H1 (cell line): ENCODE results near the gene CDH12. TPM values are rescaled to one million over a fixed set of nuclear protein-coding genes. Genes with fewer than 3 reads are reported as not detected.

Experiments used
- CTCF ChIA-PET: fragments of 300-600 bp; sonication (Branson Sonifier 250); formaldehyde crosslinking; loops from one replicate; lab custom pipeline; 2021; ENCODE audit not compliant: partially characterized antibody; lab: Charles Lee
- POLR2A ChIA-PET: fragments of 300-600 bp; sonication (Branson Sonifier 250); formaldehyde crosslinking; loops from one replicate; lab custom pipeline; 2021; ENCODE audit warnings: inconsistent platforms; ENCODE audit not compliant: partially characterized antibody; lab: Charles Lee
- DNase-seq, 2 experiments: peaks; one replicate each; pipeline versions ENCODE4 v3.0.0 to v3.0.0-alpha.2; 2010 to 2022; ENCODE audit warnings: low spot score in 2 of 2, low read depth in 1 of 2, mixed read lengths in 1 of 2
- FAIRE-seq: peaks from 2 replicates; lab custom pipeline; 2011; peaks lifted over from hg19 to GRCh38; lab: Jason Lieb, UNC
- H2AFZ ChIP-seq: 2 replicates; pipeline ENCODE4 v1.8.1; 2012; ENCODE audit warnings: low read length, inconsistent platforms
- H2AK5ac ChIP-seq: 2 replicates; pipeline ENCODE4 v1.6.1; 2013; ENCODE audit warnings: low read depth, low read length
- H2BK120ac ChIP-seq: replicated peaks from 2 replicates; pipeline ENCODE3; 2013; ENCODE audit warnings: low read depth, low read length, inconsistent platforms
- H2BK12ac ChIP-seq: 2 replicates; pipeline ENCODE4 v1.6.1; 2013; ENCODE audit warnings: low read depth, low read length
- H2BK15ac ChIP-seq: 2 replicates; pipeline ENCODE4 v1.6.1; 2013; ENCODE audit warnings: low read length
- H2BK20ac ChIP-seq: 2 replicates; pipeline ENCODE4 v1.6.1; 2013; ENCODE audit warnings: low read length
- H2BK5ac ChIP-seq: 2 replicates; pipeline ENCODE4 v1.6.1; 2013; ENCODE audit warnings: low read depth, low read length
- H3K14ac ChIP-seq: 2 replicates; pipeline ENCODE4 v1.6.1; 2013; ENCODE audit warnings: inconsistent platforms; ENCODE audit not compliant: insufficient read length
- H3K18ac ChIP-seq: 2 replicates; pipeline ENCODE4 v1.6.1; 2013; ENCODE audit warnings: low read length; ENCODE audit errors: extremely low read depth
- H3K23ac ChIP-seq: 2 replicates; pipeline ENCODE4 v1.6.1; 2013; ENCODE audit warnings: inconsistent platforms; ENCODE audit not compliant: insufficient read length
- H3K23me2 ChIP-seq: 2 replicates; pipeline ENCODE4 v1.6.1; 2013; ENCODE audit warnings: low read depth, low read length
- H3K27ac ChIP-seq: 2 replicates; pipeline ENCODE4 v1.6.1; 2011; ENCODE audit warnings: low read depth, low read length, inconsistent platforms
- H3K27me3 ChIP-seq, 4 experiments: replicated peaks in 1 of 4; 1 replicate in 1 of 4; 2 replicates in 3 of 4; pipeline versions ENCODE4 v1.6.1 to v1.8.1; 2011 to 2013; ENCODE audit warnings: low read length in 3 of 4, mild to moderate bottlenecking in 3 of 4, inconsistent platforms in 2 of 4, mixed read lengths in 2 of 4, moderate library complexity in 1 of 4; ENCODE audit not compliant: control insufficient read depth in 3 of 4, insufficient read depth in 3 of 4; ENCODE audit errors: extremely low read depth in 1 of 4
- H3K36me3 ChIP-seq, 4 experiments: 2 replicates each; pipeline versions ENCODE4 v1.6.1 to v1.8.1; 2011 to 2013; ENCODE audit warnings: mild to moderate bottlenecking in 4 of 4, low read length in 3 of 4, moderate library complexity in 2 of 4, control low read depth in 1 of 4, inconsistent platforms in 1 of 4; ENCODE audit not compliant: insufficient read depth in 4 of 4, control insufficient read depth in 2 of 4
- H3K4ac ChIP-seq: replicated peaks from 2 replicates; pipeline ENCODE3; 2013; ENCODE audit warnings: low read length, low read depth, mixed read lengths, inconsistent platforms; ENCODE audit not compliant: insufficient read length
- H3K4me1 ChIP-seq, 4 experiments: replicated peaks in 1 of 4; 1 replicate in 1 of 4; 2 replicates in 3 of 4; pipeline versions ENCODE4 v1.6.1 to v1.8.1; 2011 to 2013; ENCODE audit warnings: low read length in 3 of 4, inconsistent platforms in 2 of 4, mixed read lengths in 1 of 4; ENCODE audit not compliant: insufficient read depth in 4 of 4, control insufficient read depth in 3 of 4
- H3K4me2 ChIP-seq, 2 experiments: 2 replicates each; pipeline versions ENCODE4 v1.6.1 to v1.8.1; 2011 to 2013; ENCODE audit warnings: low read depth in 2 of 2, low read length in 2 of 2, control low read depth in 1 of 2, inconsistent platforms in 1 of 2, mild to moderate bottlenecking in 1 of 2; ENCODE audit not compliant: insufficient read depth in 1 of 2
- H3K4me3 ChIP-seq, 4 experiments: fragments of 200-600, 300-600 bp in 1 of 4; sonication (generic), shearing (Covaris generic), sonication (Bioruptor Twin) in 1 of 4; 2 replicates each; pipeline versions ENCODE4 v1.5.1 to v1.8.1; 2011 to 2016; ENCODE audit warnings: low read length in 4 of 4, low read depth in 3 of 4, control low read depth in 2 of 4, inconsistent platforms in 2 of 4, mild to moderate bottlenecking in 2 of 4, mixed read lengths in 1 of 4, moderate library complexity in 1 of 4; ENCODE audit not compliant: insufficient read depth in 2 of 4; ENCODE audit errors: extremely low read depth in 1 of 4
- H3K56ac ChIP-seq: replicated peaks from 2 replicates; pipeline ENCODE3; 2013; ENCODE audit warnings: low read depth, mild to moderate bottlenecking, mixed read lengths, low read length, inconsistent platforms; ENCODE audit not compliant: insufficient read length
- H3K79me1 ChIP-seq: 2 replicates; pipeline ENCODE4 v1.6.1; 2013; ENCODE audit warnings: low read depth, low read length, control low read depth
- H3K79me2 ChIP-seq, 2 experiments: 2 replicates each; pipeline versions ENCODE4 v1.6.1 to v1.8.1; 2012 to 2013; ENCODE audit warnings: low read length in 2 of 2, mild to moderate bottlenecking in 2 of 2, inconsistent platforms in 1 of 2; ENCODE audit not compliant: insufficient read depth in 2 of 2, control insufficient read depth in 1 of 2
- H3K9ac ChIP-seq, 4 experiments: replicated peaks in 1 of 4; 1 replicate in 1 of 4; 2 replicates in 3 of 4; pipeline versions ENCODE4 v1.6.1 to v1.8.1; 2011 to 2013; ENCODE audit warnings: low read depth in 3 of 4, low read length in 3 of 4, control low read depth in 2 of 4, mild to moderate bottlenecking in 2 of 4, moderate library complexity in 2 of 4, inconsistent platforms in 1 of 4; ENCODE audit errors: extremely low read depth in 1 of 4
- H3K9me3 ChIP-seq, 2 experiments: 2 replicates each; pipeline versions ENCODE4 v1.6.1 to v1.8.1; 2012 to 2013; ENCODE audit warnings: mild to moderate bottlenecking in 2 of 2, moderate library complexity in 2 of 2, control low read depth in 1 of 2, inconsistent platforms in 1 of 2, low read depth in 1 of 2, low read length in 1 of 2, mixed read lengths in 1 of 2; ENCODE audit not compliant: insufficient read depth in 2 of 2
- H4K20me1 ChIP-seq, 2 experiments: replicated peaks in 1 of 2; 2 replicates each; pipeline versions ENCODE3 to v1.8.1; 2011 to 2013; ENCODE audit warnings: inconsistent platforms in 2 of 2, low read length in 2 of 2, mild to moderate bottlenecking in 1 of 2; ENCODE audit not compliant: insufficient read depth in 2 of 2, control insufficient read depth in 1 of 2
- H4K5ac ChIP-seq: 2 replicates; pipeline ENCODE4 v1.6.1; 2013; ENCODE audit warnings: low read length, low read depth, mixed read lengths, inconsistent platforms; ENCODE audit not compliant: insufficient read length
- H4K8ac ChIP-seq: 2 replicates; pipeline ENCODE4 v1.8.0; 2013; ENCODE audit warnings: mild to moderate bottlenecking, moderate library complexity, low read length, inconsistent platforms; ENCODE audit not compliant: insufficient read depth; ENCODE audit errors: extremely low read depth
- H4K91ac ChIP-seq: replicated peaks from 2 replicates; pipeline ENCODE3; 2013; ENCODE audit warnings: low read length, mixed read lengths, inconsistent platforms; ENCODE audit not compliant: insufficient read length
- CHD1 ChIP-seq: IDR thresholded peaks from 2 replicates; pipeline ENCODE4 v1.6.1; 2012; ENCODE audit warnings: low read depth, low read length, improper control_type of control experiment
- CTCF ChIP-seq, 3 experiments: IDR thresholded peaks; 1 replicate in 2 of 3; 2 replicates in 1 of 3; pipeline versions ENCODE4 v1.5.1 to v1.6.1; 2011; ENCODE audit warnings: low read length in 3 of 3, mild to moderate bottlenecking in 3 of 3, inconsistent platforms in 2 of 3, low read depth in 1 of 3, moderate library complexity in 1 of 3; ENCODE audit not compliant: insufficient read depth in 1 of 3; ENCODE audit errors: control extremely low read depth in 1 of 3
- EGR1 ChIP-seq: IDR thresholded peaks from 2 replicates; pipeline ENCODE4 v1.6.1; 2011; ENCODE audit warnings: low read depth, low read length, borderline replicate concordance
- GABPA ChIP-seq: IDR thresholded peaks from 2 replicates; pipeline ENCODE4 v1.6.1; 2011; ENCODE audit warnings: mild to moderate bottlenecking, low read length, moderate library complexity, borderline replicate concordance; ENCODE audit not compliant: insufficient read depth
- MAFK ChIP-seq: IDR thresholded peaks from 2 replicates; pipeline ENCODE4 v1.6.1; 2012; ENCODE audit warnings: low read depth, mild to moderate bottlenecking, improper control_type of control experiment, low read length
- MAX ChIP-seq: IDR thresholded peaks from 2 replicates; pipeline ENCODE4 v1.6.1; 2012; ENCODE audit warnings: inconsistent platforms
- PHF8 ChIP-seq: fragments of 200-600 bp; sonication (generic); conservative IDR thresholded peaks from 2 replicates; pipeline ENCODE4 v1.7.1; 2012; ENCODE audit warnings: low read depth, mild to moderate bottlenecking, inconsistent platforms, low read length, moderate library complexity
- RAD21 ChIP-seq, 2 experiments: IDR thresholded peaks in 1 of 2; conservative IDR thresholded peaks in 1 of 2; 2 replicates each; pipeline ENCODE4 v1.6.1; 2011; ENCODE audit warnings: low read depth in 2 of 2, low read length in 2 of 2, improper control_type of control experiment in 1 of 2, inconsistent platforms in 1 of 2, mild to moderate bottlenecking in 1 of 2, moderate library complexity in 1 of 2
- RFX5 ChIP-seq: IDR thresholded peaks from 2 replicates; pipeline ENCODE4 v1.6.1; 2011; ENCODE audit warnings: low read depth, low read length, improper control_type of control experiment, borderline replicate concordance
- SP1 ChIP-seq: IDR thresholded peaks from 2 replicates; pipeline ENCODE4 v1.6.1; 2011; ENCODE audit warnings: low read depth, low read length
- TAF7 ChIP-seq: optimal IDR thresholded peaks from 2 replicates; pipeline ENCODE3; 2011; ENCODE audit warnings: low read depth, mild to moderate bottlenecking, inconsistent platforms, low read length, moderate library complexity, borderline replicate concordance
- WGBS, 2 experiments: shearing (Covaris generic) in 1 of 2; methylation state at CpG; one replicate each; pipeline versions ENCODE4 v1.1.6 to v1.1.7; 2013 to 2015; ENCODE audit warnings: low lambda C conversion rate in 2 of 2, mixed read lengths in 2 of 2, inconsistent platforms in 1 of 2, low coverage in 1 of 2, missing lambda C conversion rate in 1 of 2; ENCODE audit not compliant: insufficient replicate concordance in 2 of 2, insufficient coverage in 1 of 2, insufficient read length in 1 of 2; ENCODE audit errors: extremely low coverage in 1 of 2, missing lambda C conversion rate in 1 of 2; 5-methylcytosine and 5-hydroxymethylcytosine counted together
- polyA plus RNA-seq, 7 experiments: library from polyadenylated mRNA; depleted of rRNA in 3 of 7; stranded (reverse) in 5 of 7; unstranded in 2 of 7; fragments of >200 nt in 5 of 7; fragments of 200-250 nt in 2 of 7; gene quantifications; 1 replicate in 5 of 7; 2 replicates in 1 of 7; 4 replicates in 1 of 7; pipeline versions ENCODE4 v1.2.1 to v1.2.3, GENCODE V29; 2011 to 2013; ENCODE audit warnings: missing spikeins in 2 of 7, mixed read lengths in 2 of 7
- total RNA-seq: library from RNA; stranded (reverse); fragmentation: NEBNext Ultra II Directional; extraction: Animal tissue kit (Norgen Biotek cat#: 25700); gene quantifications from 2 replicates; pipeline ENCODE4 v1.2.1, GENCODE V29; 2021

Gene CDH12
- total and polyA plus RNA-seq, 2 of the 8 experiments (the other 6 are each of a cell fraction or from before 2014, with no cell fraction given), result 0.03 TPM; not detected in 1

- no peak for FAIRE-seq
- TF ChIP-seq EGR1 (no peak), SP1 (no peak), PHF8 (no peak), CHD1 (no peak), MAX (no peak), RFX5 (no peak), GABPA (no peak), CTCF (IDR thresholded peaks at IDR 0.05; ENCODE audit: control extremely low read depth in 1 of 3, insufficient read depth in 1 of 3, low read depth in 1 of 3, low read length in 3 of 3) (peak in 2 of 3 experiments; percentile 13 to 55; a peak in 2 of 4 replicates), MAFK (no peak), TAF7 (no peak), RAD21 (IDR thresholded peaks at IDR 0.05 in 1 of 2, conservative IDR thresholded peaks at IDR 0.05 in 1 of 2; ENCODE audit: low read depth in 2 of 2, low read length in 2 of 2) (peak; percentile 53 to 56)
Observed at GRCh38 chr5:22699319-22699718, 153.8 kb downstream of the CDH12 start.

More at GRCh38 chr5:22699319-22699718, 153.8 kb downstream of the CDH12 start:
- H3K79me1 ChIP-seq, result no peaks in the 10 kb centered on the region
- H3K4me1 ChIP-seq, result no peaks in the 10 kb centered on the region
- no peak overlapping the region for H3K18ac ChIP-seq
- H2BK12ac ChIP-seq, result no peak overlapping the region
- no peak overlapping the region for H2AK5ac ChIP-seq
- no peak overlapping the region for H3K4me2 ChIP-seq
- H2BK5ac ChIP-seq, result no peak overlapping the region
- no peak overlapping the region for H4K8ac ChIP-seq
- 85% methylated on average over 5 of the region's 5 CpGs; no CpG with 5 or more reads in 1 of the 2 experiments for WGBS, 2 experiments
- H3K23me2 ChIP-seq, result no peaks in the 10 kb centered on the region
- H4K91ac ChIP-seq, result no peak overlapping the region
- no peaks in the 10 kb centered on the region for H4K20me1 ChIP-seq
- no peak overlapping the region for H2BK15ac ChIP-seq
- no peak overlapping the region for H3K56ac ChIP-seq
- H2AFZ ChIP-seq, result no peak overlapping the region
- no peak overlapping the region for H3K4ac ChIP-seq
- H3K36me3 ChIP-seq, result no peaks in the 10 kb centered on the region
- DNase-seq, result no peak
- no peak overlapping the region for H4K5ac ChIP-seq
- no peaks in the 10 kb centered on the region for H3K79me2 ChIP-seq
- H3K27me3 ChIP-seq, result no peaks in the 10 kb centered on the region
- no peaks in the 10 kb centered on the region for H3K9me3 ChIP-seq
- H3K23ac ChIP-seq, result no peak overlapping the region
- H3K4me3 ChIP-seq, result no peak overlapping the region
- H2BK20ac ChIP-seq, result no peak overlapping the region
- no peak overlapping the region for H3K14ac ChIP-seq
- H2BK120ac ChIP-seq, result no peak overlapping the region
- ChIA-PET CTCF (interaction anchor here (0.6 to 1.0 kb wide), 2 partner anchors 9 to 423 kb away, joined by 3 read pairs; no protein-coding TSS in a partner anchor), POLR2A (no interaction called here)
- H3K27ac ChIP-seq, result no peak overlapping the region
- H3K9ac ChIP-seq, result no peak overlapping the region
